DMS114 treated with DMSO at 0.1 percent for 48 hours (cell line): ENCODE measurements around the gene LGALS8.
"Not testable (repeated sequence)": the region's sequence is repeated elsewhere in the genome, so short reads cannot be mapped to it uniquely, and the experiment has no call there.

ENCODE experiments used
- DNase-seq: peaks from one replicate; lab custom pipeline; 2025; ENCODE audit not compliant: unreplicated experiment; lab: John Stamatoyannopoulos, UW

LGALS8 gene

DNA sequence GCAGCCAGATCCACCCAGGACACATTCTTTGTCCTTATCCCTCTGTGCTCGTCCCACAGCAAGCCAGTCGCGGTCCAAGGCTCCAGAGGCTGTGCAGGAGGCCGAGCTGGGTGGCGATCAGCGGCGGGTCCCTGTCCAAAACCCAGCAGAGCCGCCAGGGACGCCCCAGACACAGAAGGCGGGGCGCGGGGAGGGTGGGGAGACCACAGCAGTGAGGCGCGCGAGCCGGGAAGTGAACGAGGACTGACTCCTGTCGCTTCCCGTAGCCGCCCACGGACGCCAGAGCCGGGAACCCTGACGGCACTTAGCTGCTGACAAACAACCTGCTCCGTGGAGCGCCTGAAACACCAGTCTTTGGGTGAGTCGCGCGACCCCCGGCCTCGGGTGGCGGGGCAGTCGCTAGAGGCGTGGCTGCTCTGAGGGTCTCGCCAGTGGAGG lies at the start of gene LGALS8:
TSS of gene LGALS8 (plus strand) at position 279 of the 438 bp plus-strand sequence. CDS start 2,089 bp downstream, outside the sequence.
- DNase-seq, result peak; percentile 10

DNA sequence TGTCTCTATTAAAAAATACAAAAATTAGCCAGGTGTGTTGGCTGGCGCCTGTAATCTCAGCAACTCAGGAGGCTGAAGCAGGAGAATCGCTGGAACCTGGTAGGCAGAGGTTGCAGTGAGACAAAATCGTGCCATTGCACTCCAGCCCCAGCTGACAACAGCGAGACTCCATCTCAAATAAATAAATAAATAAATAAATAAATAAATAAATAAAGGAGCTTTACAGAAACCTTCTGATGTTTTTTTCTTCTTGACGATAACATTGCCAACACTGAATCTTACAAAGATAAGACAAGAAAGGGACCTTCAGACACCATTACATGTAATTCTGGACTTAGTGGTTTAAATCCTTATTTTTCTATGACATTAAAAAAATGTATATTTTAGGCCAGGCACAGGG lies 47.8 kb upstream of the LGALS8 start:
- DNase-seq, result no peak

DNA sequence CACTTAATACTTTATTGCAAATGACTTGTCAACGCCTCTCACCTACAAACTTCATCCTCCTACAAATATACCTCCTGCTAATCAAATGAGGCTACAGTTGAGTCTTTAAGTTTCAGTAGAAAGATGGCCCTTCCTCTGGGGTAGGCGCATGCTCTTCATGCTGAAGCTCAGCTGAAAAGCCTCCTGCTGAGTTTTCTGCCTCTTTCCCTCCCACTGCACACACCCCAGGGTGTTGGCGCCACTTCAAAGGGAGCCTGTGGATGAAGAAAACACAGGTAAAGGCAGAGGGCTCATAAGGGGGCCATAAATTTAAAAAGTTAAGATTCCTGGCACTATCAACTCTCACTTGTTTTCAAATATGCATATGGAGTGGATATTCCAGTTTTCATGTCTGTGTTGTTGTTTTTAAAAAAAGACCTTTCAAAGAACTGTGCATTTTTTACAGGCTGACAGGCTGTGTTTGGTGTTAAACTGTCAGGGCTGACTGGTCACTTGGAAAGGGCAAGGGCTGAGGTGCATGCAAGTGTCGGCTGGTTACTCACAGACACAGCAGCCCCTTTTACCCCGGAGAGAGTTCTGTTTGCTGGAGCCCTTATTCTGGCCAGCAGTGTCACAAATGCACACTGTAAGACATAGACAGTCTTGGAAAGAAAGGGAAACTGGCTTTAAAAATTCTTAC lies 42.9 kb upstream of the LGALS8 start:
- no peak for DNase-seq

DNA sequence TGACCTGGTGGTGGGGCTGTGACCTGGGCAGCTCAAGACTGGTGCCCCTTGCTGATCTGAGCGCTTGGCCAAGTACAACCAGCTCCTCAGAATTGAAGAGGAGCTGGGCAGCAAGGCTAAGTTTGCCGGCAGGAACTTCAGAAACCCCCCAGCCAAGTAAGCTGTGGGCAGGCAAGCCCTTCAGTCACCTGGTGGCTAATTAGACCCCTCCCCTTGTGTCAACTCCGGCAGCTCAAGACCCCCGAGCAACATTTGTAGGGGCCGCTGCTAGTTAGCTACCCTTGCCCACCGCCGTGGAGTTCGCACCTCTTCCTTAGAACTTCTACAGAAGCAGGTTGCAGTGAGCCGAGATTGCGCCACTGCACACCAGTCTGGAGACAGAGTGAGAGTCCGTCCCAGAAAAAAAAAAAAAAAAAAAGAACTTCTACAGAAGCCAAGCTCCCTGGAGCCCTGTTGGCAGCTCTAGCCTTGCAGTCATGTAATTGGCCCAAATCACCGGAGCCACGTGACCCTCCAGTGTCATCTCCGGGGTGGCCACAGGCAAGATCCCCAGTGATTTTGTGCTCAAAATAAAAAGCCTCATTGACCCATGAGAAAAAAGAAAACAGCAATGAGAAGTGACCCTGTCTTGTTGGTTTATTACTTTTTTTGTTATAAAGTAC lies 39.3 kb upstream of the LGALS8 start:
- DNase-seq, result no peak

DNA sequence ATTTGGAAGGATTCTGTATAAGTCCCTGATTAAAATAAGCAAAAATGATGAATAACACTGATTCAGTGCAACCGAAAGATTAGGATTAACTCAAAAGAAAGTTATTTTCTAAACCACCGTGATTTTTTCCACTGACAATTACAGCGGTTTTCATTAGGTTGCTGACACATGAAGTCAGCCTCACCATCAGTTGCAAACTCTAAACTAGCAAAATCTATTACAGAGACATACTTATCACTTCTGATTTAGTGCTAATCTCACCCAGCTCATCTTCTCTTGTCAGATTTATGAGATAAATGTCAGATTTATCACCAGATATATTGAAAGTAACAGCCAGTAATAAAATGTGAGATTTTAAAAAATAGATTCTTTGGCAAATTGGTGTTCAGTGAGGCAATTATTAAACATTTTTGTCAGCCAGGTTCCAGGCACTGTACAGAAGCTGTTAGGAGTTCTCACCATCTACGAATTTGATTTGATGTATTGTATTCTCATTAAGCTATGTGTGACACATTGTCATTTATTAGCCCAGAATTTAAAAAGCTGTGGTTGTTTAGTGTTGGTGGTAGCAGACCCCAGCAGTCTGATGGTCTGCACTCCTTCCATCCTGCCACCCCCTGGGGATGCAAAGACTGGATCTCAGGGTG lies 37.3 kb upstream of the LGALS8 start:
- DNase-seq, result no peak

DNA sequence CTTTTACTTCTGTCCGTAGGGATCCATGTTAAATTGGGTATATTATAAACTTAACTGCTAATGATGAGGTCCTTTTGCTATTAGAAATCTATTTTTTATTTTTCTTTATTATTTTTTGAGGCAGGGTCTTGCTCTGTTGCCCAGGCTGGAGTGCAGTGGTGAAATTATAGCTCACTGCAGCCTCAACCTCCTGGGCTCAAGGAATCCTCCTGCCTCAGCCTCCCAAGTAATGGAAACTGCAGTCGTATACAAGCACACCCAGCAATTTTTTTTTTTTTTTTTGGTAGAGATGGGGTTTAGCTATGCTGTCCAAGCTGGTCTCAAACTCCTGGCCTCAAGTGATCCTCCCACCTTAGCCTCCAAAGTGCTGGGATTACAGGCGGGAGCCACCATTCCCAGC lies 34.6 kb upstream of the LGALS8 start:
- DNase-seq, result not testable (repeated sequence)

DNA sequence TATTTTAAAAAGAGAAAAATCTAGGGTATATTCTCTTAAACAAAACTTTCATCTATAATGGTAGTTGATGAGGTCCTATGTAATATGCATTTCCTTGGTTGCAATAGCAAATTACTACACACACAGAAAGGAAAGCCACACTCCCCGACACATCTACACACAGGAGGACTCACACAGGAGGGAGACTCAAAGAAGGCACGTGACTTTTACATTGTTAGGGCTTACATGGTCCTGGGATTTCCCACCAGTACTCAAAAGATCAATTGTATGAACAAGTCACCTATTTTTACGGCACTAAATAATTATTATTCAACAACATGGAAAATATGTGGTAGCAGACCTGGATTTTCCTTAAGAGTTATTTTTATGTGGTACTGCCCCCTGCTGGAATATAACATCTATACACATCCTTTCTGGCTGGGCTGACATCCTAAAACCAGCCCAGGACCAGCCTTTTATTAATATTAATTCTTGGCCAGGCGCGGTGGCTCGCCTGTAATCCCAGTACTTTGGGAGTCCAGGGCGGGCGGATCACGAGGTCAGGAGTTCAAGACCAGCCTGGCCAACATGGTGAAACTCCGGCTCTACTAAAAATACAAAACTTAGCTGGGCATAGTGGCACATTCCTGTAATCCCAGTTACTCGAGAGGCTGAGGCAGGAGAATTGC lies 33.9 kb upstream of the LGALS8 start:
- DNase-seq, result peak; percentile 51

DNA sequence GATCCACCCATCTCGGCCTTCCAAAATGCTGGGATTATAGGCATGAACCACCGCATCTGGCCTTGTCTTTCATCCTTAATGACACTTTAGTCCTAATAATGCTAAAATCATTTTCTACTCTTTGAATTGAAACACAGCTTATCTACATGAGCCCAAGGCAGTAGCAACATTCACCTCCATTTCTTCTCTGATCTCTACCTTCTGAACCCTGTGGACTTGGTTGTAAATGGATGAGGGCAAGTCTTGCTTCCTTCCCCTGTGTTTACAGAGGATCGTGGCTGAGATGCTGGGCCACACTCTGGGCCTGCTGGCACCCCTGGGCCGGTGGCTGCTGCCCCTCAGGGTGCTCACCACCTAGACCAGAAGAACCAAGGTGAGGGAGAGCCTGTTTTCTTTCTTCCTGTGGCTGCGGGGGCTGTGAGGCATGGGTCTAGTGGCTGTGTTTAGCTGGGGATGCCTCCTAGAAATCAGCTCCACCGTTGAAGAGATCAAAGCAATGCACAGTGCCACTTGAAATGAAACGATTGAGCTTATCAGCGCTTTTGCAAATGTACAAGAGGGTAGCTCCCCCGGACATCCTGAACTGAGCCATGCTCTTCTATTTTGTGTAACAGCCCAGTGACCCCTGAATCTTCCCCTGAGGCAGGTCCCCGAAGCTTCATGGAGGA lies 32.2 kb upstream of the LGALS8 start:
- no peak for DNase-seq

DNA sequence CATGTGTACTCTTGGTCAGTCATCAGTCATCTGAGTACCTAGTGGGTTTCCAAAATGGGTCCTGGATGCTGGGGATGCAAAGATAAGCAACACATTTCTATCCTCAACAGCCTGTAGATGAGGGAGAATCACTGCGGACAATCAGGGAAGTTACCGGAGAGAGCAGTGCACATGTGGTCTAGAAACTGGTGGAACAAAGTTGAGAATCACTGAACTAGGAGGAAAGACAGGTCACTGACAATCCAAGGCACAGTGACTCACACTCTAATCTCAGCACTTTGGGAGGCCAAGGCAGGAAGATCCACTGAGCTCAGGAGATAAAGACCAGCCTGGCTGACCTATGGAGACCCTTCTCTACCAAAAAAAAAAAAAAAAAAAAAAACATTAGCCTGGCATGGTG lies 31.4 kb upstream of the LGALS8 start:
- no peak for DNase-seq

DNA sequence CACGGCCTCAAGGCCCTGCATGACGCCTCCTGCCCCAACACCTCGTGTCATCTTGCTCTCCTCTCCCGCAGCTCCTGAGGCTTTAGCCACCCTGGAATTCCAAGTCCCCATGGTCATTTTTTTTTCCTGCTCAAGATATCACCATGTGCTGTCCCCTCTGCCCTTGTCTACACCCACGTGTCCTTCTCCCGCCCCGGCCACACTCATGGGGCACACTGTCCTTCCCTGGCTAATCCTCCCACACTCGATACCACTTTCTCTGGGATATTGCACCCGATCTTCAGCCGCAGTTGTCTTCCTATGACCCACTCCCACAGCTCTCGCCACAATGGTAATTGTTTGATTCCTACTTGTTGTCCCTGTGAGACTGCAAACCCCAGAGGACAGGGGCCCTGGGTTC lies 29.7 kb upstream of the LGALS8 start:
- no peak for DNase-seq

DNA sequence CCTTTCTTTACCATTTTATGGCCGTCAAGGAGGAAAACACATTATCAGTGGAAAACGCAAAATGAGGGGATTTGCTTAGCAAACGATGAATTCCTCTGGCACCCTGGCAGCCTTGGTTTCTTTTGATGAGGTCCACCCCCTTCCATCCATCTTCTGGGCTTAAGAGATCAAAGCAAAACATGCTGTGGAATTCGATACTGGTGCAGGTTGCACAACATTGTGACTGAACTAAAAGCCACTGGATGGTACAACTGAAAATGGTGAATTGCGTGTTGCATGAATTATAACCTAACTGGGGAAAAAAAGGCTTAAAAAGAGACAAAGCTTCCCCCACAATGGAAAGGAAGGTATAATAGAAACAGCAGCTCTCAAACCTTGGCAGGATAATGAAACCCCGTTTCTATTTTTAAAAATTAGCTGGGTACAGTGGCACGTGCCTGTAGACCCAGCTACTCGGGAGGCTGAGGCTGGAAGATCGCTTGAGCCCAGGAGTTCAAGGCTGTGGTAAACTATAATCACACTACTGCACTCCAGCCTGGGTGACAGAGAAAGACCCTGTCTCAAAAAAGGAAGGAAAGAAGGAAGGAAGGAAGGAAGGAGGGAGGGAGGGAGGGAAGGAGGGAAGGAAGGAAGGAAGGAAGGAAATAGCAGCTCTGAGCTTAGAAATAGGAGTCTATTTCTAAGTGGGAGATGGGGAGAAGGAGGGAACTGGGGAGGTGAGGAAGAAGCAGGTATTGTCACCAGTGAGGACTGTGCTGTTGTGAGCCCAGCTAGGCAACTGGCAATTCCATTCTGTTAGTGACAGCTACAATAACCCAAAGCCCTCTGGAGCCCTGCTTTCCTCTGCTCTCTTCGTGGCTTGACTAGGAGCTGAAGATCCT lies 29.0 kb upstream of the LGALS8 start:
- no peak for DNase-seq

DNA sequence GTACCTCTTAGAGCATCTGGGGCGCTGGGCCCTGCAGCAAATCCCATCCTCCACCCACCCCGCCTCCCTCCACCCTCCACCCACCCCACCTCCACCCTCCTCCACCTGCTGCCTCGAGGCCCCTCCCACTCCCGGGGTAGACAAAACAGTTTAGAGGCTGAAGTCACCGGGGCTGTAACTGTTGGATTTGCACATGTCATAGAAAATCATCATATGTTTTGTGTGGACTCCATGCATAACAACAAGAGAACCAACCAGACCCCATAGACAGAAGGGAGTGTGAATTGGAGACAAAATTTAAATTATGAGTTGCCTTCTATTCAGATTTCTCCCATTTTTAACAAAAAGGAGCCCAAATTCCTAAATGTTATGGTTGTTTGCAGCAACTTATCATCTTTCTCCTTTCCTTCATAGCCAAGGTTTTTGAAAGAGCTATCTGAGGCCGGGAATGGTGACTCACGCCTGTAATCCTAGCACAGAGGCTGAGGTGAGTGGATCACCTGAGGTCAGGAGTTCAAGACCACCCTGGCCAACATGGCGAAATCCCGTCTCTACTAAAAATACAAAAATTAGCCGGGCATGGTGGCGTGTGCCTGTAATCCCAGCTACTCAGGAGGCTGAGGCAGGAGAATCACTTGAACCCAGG lies 28.2 kb upstream of the LGALS8 start:
- DNase-seq, result no peak

DNA sequence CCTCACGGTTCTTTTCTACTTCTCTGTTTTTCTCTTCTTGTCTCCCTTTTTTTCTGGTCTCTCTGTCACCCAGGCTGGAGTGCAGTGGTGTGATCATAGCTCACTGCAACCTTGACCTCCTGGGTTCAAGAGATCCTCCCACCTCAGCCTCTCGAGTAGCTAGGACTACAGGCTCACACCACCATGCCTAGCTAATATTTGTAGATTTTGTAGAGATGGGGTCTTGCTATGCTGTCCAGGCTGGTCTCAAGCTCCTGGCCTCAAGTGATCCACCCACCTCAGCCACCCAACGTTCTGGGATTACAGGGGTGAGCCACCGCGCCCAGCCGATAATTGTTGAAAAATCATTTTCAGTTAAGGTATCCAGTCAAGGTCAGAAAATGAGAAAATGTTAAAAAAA lies 25.9 kb upstream of the LGALS8 start:
- DNase-seq, result no peak

DNA sequence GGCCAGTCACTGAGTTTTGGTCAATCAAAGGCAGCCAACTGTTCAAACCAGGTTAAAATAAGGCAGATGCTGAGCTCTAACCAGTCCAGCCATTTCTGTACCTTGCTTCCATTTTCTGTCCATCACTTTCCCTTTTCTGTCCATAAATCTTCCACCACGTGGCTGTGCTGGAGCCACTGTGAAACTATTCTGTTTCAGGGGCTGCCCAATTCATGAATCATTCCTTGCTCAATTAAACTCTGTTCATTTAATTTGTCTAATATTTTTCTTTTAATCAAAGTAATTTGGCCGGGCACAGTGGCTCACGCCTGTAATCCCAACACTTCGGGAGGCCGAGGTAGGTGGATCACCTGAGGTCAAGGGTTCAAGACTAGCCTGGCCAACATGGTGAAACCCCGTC lies 22.7 kb upstream of the LGALS8 start:
- no peak for DNase-seq

DNA sequence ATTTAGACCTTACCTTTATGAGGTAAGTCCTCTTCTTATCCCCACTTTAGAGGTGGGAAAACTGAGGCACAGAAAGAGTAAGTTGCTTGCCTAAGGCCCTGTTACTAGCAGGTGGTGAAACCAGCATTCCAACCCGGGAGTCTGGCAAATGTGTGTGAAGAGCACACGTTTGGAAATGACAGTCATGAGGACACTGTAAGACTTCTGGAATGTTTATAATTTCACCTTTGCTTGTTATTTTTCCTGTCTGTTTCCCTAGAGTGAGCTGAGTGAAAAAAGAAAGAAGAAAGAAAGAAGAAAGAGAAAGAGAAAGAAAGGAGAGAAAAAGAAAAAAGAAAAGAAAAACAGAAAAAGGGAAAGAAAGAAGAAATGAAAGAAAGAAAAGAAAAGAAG lies 21.2 kb upstream of the LGALS8 start:
- DNase-seq, result no peak

DNA sequence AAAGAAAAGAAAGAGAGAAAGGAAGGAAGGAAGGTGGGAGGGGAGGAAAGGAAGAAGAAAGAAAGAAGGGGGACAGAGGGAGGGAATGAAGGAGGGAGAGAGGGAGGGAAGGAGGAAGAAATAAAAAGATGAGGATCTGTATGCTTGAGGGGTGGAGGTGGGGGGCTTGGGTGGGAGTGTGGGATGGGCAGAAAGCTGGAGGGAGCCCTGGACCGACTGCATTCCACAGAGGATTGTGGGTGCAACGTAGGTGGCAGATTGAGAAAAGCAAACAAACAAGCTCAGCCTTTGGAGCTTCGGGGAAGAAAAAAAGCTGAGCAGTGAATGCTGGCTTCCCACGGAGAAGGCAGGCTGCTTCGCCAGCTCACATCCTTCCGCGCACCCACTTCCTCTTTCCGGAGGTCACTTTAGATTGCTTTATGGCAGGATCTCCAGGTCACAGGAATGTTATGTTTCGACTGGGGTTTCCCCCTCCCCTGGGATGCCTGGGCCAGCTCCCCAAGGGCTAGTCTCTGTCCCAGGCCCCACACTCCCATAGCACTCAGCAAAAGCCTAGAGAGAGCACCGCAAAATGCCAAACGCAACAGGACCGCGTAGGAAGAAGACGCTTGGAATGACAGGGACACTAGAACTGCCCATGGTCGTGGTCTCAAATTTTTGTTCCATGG lies 20.7 kb upstream of the LGALS8 start:
- DNase-seq, result peak; percentile 4

DNA sequence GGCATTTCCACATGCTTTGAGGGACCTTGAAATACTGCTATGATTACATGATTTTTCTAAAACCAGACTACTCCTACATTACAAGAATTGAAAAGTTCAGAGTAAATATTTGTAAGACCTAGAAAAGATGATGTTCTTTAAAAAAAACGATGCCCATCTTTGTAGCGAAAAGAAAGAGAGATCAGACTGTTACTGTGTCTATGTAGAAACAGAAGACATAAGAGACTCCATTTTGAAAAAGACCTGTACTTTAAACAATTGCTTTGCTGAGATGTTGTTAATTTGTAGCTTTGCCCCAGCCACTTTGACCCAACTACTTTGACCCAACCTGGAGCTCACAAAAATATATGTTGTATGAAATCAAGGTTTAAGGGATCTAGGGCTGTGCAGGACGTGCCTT lies 19.4 kb upstream of the LGALS8 start:
- not testable (repeated sequence) for DNase-seq

DNA sequence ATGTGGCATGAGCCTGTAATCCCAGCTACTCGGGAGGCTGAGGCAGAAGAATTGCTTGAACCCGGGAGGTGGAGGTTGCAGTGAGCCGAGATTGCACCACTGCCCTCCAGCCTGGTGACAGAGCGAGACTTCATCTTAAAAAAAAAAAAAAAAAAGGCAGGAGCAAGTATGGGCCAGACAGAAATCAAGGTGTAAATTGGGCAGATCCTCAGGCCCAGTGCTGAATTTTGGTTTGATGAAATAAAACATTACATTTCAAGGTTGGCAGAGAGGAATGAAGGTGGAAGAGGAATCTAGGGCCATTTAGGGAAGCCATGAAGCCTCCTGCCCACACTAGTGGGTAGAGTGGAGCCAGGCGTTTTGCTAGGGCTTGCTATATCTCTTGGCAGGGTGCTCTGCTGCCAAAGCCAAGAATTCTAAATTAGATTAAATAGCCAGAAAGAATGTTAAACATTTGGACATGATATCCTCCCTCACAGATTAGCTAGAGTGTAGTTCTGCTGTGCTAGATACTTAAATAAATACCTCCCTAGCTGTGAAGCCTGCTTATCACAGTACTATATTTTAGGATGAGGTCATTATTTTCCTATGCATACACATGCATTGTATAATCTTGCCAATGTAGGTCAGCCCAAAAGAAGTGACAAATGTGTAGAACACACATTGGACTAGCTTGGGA lies 16.6 kb upstream of the LGALS8 start:
- DNase-seq, result no peak

DNA sequence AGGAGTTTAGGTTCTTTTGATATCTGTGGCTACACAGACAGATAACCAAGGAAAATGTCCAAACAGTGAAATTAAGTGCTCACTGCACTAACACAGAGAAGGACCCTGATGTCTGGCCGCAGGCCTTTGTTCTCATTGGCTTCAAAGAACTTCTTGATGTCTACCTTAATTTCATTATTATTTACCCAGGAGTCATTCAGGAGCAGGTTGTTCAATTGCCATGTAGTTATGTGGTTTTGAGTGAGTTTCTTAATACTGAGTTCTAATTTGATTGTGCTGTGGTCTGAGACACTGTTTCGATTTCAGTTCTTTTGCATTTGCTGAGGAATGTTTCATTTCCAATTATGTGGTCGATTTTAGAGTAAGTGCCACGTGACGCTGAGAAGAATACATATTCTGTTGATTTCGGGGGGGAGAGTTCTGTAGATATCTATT lies 15.2 kb upstream of the LGALS8 start:
- no peak for DNase-seq
